D721Med (cell line): ENCODE results near the gene YIF1A.

ENCODE experiments used
- DNase-seq: peaks from one replicate; pipeline ENCODE4 v3.0.0; 2011; ENCODE audit warnings: low spot score; ENCODE audit not compliant: insufficient read length
- FAIRE-seq: peaks from 2 replicates; lab custom pipeline; 2011; peaks lifted over from hg19 to GRCh38; lab: Jason Lieb, UNC
- TF ChIP-seq, protein P1 (sequence below): IDR thresholded peaks from 2 replicates; pipeline ENCODE4 v1.5.1; 2012; ENCODE audit warnings: mild to moderate bottlenecking, control low read depth; ENCODE audit not compliant: insufficient read depth; ENCODE audit errors: missing control alignments

YIF1A gene

DNA sequence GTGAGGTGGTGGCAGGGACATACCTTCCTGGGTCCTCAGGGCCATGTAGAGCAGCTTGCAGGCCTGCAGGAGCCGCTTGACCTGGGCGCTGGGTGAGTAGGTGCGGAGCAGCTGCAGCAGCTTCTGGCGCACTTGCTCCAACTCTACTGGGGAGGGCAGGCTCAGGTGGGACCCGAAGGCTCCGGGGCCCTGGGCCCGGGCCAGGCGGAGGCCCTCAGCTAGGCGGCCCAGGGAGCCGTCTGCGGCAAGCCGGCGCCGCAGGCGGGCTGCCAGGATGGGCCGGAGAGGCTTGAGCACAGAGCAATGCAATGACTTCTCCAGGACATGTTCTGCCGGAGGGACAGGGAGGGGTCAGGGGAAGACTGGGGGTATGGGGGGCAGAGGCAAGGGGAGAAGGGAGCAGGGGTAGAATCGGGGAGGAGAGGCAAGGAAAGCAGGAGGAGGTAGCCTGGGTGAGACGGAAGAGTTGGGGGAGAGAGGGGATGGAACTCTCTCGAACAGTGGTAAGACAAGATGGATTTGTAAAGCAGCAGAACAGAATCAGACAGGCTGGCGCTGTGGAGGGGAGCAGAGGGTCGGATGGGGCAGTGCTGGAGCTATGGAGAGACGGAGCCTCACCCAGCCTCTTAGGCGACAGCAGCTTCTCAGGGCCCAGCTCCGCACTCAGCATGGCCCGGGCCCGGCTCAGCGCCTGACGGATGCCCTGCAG lies 45.1 kb upstream of the YIF1A start:
- no peak for FAIRE-seq
- DNase-seq = no peak
- TF ChIP-seq, protein P1, sequence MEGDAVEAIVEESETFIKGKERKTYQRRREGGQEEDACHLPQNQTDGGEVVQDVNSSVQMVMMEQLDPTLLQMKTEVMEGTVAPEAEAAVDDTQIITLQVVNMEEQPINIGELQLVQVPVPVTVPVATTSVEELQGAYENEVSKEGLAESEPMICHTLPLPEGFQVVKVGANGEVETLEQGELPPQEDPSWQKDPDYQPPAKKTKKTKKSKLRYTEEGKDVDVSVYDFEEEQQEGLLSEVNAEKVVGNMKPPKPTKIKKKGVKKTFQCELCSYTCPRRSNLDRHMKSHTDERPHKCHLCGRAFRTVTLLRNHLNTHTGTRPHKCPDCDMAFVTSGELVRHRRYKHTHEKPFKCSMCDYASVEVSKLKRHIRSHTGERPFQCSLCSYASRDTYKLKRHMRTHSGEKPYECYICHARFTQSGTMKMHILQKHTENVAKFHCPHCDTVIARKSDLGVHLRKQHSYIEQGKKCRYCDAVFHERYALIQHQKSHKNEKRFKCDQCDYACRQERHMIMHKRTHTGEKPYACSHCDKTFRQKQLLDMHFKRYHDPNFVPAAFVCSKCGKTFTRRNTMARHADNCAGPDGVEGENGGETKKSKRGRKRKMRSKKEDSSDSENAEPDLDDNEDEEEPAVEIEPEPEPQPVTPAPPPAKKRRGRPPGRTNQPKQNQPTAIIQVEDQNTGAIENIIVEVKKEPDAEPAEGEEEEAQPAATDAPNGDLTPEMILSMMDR = no peak

DNA sequence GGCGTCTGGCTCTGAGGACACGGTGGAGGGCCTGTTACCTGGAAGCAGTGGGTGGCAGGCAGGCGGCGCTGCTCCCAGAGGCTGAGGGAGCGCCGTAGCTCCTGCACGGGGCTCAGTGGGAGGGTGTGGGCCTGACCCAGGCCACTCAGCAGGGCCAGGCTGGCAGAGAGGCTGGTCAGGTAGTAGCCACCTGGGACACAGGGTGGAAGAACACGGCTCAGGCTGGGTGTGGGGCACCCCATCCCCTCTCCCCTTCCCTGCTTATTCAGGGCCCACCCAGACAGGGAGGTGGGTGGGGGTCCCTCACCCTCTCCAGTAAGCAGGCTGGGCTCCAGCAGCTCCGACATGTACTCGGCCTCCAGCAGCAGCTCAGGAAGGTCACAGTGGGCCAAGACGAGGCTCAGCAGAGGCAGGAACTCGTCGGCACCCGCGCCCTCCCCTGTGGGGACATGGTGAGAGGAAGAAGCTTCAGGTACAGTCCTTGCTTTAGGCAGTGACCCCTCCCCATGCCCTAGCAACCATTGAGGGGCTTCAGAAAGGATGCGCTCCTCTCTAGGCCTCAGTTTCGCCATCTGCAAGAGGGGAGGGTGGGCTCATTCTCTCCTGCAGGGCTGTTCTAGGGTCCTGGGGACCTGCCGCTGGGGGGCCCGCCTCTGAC lies 44.4 kb upstream of the YIF1A start:
- DNase-seq (no peak), FAIRE-seq (no peak)
- TF ChIP-seq, protein P1 = no peak

DNA sequence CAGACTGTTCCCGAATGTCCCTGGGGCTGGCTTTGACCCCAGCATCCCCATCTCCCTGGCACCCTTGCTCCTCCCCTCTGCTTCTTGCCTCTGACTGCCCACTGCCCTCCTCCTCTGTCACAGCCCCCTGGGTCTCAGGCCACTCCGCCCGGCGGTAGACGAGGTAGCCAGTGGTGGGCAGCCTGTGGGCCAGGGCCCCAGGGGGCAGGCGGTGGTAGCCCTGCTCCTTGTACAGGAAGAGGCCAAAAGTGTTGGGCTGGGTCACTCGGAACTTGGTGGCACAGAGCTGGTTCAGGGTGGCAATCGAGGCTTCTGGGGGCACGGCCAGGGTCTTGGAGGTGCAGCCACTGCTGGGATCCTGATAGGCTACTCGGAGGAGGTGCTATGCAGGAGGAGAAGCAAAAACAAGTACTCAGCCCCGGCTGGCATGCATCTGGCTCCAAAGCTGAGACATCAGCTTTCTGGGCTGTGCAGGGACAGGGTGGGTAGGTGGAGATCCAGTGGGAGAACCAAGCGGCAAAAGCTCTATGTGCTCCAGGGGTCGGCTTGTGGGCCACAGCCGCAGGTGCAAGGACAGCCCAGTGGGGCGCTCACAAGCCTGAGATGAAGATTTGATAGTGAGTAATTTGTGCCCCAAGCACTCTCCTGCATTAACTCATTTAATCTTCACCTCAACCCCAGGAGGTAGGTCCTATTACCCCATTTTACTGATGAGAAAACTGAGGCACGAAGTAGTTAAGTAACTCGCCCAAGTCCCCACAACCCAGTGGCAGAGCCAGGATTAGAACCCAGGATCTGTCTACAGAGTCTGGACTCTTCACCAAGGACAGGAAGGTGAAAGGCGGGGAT lies 43.7 kb upstream of the YIF1A start:
- DNase-seq (no peak), FAIRE-seq (no peak)
- TF ChIP-seq, protein P1 = no peak

DNA sequence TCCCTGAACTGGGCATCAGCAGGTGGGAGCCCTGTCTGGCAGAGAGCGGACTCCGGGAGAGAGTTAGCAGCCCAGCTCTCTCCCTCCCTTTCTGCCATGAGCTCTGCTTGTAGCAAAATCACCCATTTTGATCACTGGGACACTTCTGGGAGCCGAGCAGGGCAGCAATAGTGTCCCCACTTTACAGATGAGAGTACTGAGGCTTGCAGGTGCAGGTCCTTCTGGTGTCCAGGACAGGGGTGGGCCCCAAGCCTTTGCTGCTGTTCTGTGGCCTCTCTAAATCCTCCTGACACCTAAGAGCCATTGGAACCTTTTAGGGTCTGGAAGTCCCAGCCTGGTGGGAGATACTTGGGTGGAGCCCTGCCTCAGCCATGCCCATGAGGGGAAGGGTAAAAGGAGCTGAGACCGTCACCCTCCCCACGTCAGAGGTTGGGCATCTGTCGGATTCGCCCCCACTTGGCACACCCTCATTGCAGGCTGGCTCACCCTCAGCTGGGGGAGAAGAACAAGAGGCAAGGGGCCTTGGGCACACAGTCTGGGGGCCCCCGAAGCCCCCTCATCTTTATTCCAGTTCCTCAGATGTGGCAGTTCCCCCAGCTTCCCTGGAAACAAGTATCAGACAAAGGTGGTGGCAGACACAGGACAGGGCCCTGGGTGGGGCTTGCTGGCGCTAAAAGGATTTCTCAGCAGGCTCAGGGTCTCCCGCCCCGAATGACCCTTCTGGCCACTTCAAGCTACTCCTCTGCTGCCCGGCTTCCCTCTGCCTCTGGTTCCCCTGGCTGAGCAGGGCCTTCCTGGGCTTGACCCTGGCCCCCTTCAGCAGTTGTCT lies 42.8 kb upstream of the YIF1A start:
- FAIRE-seq (no peak), DNase-seq (no peak)
- TF ChIP-seq, protein P1 = no peak

DNA sequence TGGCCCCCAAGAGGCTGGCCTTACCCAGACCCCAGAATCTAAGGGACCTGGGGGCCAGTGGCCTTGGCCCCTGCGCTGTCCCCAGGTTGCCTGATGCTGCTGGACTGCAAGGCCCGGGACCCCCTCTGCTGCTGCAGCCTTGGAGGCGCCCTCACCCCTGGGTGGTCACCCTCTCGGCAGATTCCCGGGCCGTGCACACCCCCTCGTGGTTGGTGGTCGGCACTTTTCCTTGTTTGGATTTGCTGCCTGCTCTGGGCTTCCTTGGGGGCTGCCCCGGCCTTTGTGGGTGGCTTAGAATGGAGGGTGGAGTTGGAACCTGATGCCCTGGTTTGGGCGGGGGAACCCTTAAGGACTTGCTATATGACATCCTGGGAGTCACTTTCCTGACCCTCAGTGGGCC lies 42.0 kb upstream of the YIF1A start:
- TF ChIP-seq, protein P1 = peak; percentile 15
- DNase-seq = no peak
- no peak for FAIRE-seq

DNA sequence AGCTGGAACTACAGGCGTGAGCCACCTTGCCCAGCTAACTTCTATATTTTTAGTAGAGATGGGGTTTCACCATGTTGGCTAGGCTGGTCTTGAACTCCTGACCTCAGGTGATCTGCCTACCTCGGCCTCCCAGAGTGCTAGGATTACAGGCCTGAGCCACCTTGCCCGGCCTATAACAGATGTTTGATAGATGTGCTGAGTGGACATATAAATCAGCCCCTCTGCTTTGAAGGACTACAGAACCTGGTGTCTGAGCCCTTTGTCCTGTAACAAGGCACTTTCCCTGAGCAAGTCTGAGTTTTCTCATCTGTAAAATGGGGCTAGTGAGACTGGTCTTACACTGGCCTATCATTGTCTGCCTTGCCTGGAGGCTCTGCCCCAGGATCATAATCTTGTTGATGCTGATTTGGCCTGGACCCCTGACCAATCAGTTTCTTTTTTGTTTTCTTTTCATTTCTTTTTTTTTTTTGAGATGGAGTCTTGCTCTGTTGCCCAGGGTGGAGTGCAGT lies 40.3 kb upstream of the YIF1A start:
- DNase-seq = no peak
- FAIRE-seq = no peak
- TF ChIP-seq, protein P1 = no peak
